Measurements from ENCODE around the gene KMT5B.

DNA sequence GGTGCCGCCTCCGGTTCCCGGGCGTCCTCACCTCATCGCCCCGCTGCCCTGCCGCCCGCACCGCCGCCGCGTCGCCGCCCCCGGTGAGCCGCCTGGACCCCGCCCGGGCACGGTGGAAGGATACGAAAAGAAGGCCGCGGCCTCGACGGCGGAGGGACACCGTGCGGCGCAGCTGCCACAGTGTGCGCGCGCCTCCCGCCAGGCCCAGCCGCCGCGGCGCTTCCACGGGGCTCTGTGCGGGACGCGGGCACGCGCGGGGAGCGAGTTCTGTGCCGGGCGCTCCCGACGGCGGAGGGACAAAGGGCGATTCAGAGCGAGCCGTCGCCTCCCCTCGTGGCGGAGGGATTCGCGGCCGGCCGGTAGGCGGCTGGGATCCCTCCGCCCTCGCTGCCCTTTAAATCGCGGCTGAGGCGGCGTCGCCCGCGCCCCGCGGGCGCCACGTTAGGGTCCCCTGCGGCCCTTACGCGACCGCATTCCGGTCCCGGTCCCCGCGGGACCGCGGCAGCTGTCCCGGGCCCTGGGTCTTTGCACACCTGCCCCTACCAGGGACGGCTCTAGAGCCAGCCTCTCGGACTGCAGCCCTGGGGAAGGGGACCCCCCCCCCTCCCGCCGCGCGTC is 568 bp upstream of the KMT5B start:
- TF ChIP-seq EZH2 (IDR thresholded peaks at IDR 0.05; ENCODE audit: low read depth, unreplicated experiment), result no peak
- TF ChIP-seq, protein P1, sequence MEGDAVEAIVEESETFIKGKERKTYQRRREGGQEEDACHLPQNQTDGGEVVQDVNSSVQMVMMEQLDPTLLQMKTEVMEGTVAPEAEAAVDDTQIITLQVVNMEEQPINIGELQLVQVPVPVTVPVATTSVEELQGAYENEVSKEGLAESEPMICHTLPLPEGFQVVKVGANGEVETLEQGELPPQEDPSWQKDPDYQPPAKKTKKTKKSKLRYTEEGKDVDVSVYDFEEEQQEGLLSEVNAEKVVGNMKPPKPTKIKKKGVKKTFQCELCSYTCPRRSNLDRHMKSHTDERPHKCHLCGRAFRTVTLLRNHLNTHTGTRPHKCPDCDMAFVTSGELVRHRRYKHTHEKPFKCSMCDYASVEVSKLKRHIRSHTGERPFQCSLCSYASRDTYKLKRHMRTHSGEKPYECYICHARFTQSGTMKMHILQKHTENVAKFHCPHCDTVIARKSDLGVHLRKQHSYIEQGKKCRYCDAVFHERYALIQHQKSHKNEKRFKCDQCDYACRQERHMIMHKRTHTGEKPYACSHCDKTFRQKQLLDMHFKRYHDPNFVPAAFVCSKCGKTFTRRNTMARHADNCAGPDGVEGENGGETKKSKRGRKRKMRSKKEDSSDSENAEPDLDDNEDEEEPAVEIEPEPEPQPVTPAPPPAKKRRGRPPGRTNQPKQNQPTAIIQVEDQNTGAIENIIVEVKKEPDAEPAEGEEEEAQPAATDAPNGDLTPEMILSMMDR (conservative IDR thresholded peaks at IDR 0.05; ENCODE audit: low read depth in 2 of 2), result no peak
- TF ChIP-seq ETS1 (IDR thresholded peaks at IDR 0.05), result no peak
- no peak for TF ChIP-seq EZH2phosphoT487 (IDR thresholded peaks at IDR 0.05; ENCODE audit: unreplicated experiment)
- TF ChIP-seq CREB1 (CRISPR knock-in tag; IDR thresholded peaks at IDR 0.05; ENCODE audit: low read depth), result peak; percentile 50
